Stimulated activated CD8-positive, alpha-beta memory T cell treated with anti-CD3 and anti-CD28 coated beads, Interleukin-15, amount 100 ng/mL, for 1 hour (primary cell): Measurements from ENCODE around the gene PRR4.

Experiments
- DNase-seq: peaks from one replicate; pipeline ENCODE4 v3.0.0-alpha.2; 2020; ENCODE audit warnings: low read depth

PRR4 gene, protein sequence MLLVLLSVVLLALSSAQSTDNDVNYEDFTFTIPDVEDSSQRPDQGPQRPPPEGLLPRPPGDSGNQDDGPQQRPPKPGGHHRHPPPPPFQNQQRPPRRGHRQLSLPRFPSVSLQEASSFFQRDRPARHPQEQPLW

DNA sequence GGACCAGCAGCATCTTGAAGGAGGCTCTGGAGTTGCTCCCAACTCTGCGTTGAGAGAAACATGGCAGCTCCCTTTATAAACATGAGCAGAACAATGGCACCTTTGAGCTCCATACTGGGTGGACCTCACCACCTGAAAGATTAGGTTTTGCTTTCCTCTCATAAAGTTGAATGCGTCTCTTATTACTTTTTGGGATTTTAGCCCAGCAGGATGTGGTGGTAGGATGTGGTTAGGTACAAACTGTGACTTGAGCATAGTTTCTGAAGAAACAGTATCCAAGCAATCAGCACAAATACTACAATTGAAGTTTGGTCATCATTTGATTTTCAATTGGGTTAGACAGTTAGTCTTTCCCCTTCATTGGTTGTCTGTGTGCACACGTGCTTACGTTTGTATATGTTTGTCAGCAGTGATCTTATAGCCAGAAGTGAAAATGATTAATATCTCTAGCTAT lies at the start of gene PRR4:
Gene PRR4 (minus strand): TSS at position 51 of the 454 bp plus-strand sequence. CDS start 38 bp downstream, at position 13.
- no peak for DNase-seq

DNA sequence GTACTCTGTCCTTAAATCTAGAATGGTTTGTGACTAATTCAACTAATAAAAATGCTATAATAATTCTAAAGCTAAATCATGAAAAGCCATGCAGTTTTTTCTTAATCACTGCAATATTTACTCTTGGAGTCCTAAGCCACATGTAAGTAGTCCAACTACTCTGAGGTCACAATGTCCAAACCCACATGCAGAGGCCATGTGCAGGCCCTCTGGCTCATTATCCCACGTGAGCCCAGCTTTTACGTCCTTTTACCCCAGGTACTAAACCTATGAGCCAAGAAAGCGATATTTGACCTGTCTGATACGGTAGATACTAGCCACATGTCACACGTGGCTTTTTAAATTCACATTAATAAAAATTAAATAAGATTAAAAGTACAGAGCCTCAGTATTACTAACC lies 47.6 kb upstream of the PRR4 start:
- no peak for DNase-seq

DNA sequence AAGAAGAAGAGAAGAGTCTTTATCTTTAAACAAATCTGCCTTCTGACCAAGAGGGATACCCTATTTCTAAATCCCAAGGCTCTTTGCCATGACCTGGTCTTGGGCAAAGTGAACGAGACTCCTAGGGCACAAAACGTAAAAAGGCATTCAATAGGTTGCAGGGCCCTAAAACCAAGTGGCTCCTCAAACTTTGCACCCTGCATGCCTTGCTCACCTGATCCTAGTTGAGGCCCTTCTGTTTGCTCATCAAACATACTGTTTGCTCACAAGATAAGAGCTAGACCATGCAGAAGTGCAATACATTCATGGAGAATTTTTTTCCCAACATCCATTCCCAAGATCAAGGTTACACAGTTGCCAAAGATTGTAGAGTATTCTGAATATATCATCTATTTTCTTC lies 42.7 kb upstream of the PRR4 start:
- DNase-seq: no peak

DNA sequence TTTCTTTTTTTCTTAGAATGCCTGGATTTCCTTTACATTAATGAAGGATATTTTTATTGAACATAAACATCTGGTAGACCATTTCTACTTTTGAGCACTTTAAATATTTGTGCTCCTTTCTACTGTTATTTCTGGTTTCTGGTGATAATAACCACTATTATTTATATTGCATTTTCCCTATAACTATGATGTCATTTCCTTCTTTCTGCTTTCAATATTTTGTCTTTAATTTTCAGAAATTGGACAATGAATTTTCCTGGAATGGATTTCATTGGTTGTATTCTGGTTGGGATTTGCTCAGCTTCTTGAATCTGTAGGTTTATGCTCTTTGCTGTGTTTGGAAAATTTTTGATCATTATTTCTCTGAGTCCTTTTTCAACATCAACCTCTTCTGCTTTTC lies 40.0 kb upstream of the PRR4 start:
- DNase-seq: no peak

GRCh38 chr12:10884086-10884725 lies 34.9 kb upstream of the PRR4 start, which contains the start of gene PRH1:
TSS of gene PRH1 (minus strand) at chr12:10884255. CDS start at chr12:10884217, 38 bp downstream.
- no peak for DNase-seq

DNA sequence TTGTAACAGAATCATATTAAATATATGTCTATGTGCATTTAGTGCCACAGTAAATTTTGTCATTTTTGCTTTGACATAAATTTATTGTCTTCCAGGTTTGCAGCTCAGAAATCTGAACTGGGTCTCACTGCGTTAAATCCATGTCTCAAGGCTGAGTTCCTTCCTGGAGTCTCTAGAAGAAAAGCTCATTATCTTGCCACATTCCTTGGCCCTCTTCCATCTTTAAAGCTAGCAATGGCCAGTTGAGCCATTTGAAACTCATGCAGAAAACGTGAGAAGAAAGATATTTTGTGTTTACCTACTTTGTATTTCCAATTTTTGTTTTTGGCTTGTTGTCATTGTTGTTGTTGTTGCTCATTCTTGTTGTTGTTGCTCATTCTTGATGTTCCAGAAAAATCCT lies 24.1 kb upstream of the PRR4 start:
- DNase-seq: no peak

- no peak for DNase-seq
These were observed 18.1 kb upstream of the PRR4 start for GRCh38 chr12:10867381-10867780.

GRCh38 chr12:10863512-10864218 lies 14.4 kb upstream of the PRR4 start:
- no peak for DNase-seq

GRCh38 chr12:10861366-10861765 lies 12.1 kb upstream of the PRR4 start:
- DNase-seq: no peak

- no peak for DNase-seq
These were observed 6.5 kb upstream of the PRR4 start for GRCh38 chr12:10855807-10856206.

DNA sequence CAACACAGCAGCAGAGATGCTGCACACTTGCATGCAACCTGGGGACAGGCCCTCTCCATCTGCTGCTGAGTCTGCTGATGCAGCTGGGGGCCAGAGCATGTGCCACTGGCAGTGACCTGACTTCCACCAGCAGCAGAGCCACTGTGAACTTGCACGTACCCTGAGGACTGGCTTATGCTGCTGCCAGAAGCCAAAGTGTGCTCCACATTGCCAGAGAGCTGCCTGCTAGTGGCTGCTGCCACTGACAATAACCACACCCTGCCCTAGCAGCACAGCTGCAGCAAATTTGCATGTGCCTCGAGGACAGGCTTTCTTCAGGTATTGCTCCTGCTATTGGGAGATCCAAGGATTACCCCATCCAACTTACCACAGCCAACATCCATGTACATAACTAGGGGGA lies 4.5 kb upstream of the PRR4 start:
- DNase-seq: no peak

GRCh38 chr12:10851243-10851858 lies 2.1 kb upstream of the PRR4 start:
- no peak for DNase-seq

DNA sequence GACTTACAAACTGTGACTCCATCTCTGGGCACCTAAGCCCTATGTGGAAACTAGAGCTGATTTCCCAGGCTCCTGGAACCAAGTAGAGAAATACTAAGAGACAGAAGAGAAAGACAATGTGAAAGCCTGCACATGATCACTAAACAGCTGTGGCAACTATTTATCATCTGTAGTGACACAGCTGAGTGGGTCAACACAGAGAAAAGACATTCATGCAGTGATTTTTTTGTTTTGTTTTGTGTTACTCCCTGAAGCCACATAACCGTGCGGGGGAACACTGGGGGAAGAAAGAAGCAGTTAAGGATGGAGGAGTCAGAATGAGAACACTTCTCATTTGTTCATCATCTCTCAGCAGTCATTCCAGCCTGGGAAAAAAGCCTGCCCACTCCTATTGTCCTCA lies 1.5 kb downstream of the PRR4 start:
- DNase-seq: no peak

DNA sequence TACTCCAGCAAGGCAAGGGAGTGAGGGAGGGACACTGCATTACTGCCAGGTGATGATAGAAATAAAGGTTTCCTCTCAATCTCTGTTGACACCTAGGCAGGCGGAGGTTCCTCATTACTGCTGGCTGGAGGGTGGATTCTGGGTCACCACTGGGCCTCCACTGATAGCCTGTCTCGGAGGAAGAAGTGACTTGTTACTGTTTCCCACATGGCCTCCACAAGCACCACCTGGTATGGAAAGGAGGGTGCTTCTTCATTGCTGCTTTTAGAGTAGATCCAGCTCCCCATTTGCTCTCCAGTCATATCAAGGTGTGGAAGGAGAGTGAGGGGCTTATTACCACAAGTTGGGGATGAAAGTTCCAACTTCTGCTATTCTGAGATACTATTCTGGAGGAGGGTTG lies 6.4 kb downstream of the PRR4 start:
- no peak for DNase-seq

DNA sequence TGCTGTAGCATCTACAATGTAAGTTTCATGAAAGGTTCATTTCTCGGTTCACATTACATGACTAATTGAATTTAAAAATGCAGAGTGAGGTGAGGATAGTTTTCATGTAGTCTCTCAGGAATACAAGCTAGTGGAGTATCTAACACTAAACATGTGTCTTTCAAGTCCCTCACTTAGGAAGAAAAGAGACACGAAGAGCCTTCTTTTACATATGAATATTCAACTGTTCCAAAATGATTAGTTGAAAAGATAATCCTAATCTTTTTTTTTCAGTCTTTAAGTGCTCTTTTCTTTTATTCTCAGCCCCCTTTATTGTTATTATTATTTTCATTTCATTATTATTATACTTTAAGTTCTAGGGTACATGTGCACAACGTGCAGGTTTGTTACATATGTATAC lies 10.8 kb downstream of the PRR4 start:
- DNase-seq: no peak

GRCh38 chr12:10829994-10830393 lies 19.3 kb downstream of the PRR4 start:
- no peak for DNase-seq

DNA sequence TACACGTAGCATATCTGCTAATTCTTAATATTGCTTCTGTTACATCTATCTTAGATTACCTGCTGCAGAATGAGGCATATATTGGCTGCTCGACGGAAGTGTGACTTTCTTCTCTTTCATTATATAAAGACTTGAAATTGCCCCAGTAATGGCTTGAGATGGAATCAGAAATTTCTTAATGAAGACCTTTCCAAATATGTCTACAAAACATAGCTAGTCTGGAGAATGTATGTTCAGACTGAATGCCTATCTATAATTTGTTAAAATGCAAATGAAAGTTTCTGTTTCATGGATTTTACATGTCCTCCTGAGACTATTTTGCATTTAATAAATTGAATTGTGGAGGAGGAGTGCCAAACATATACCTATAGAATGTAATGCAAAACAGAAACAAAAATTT lies 23.0 kb downstream of the PRR4 start, which contains the start of gene TAS2R10:
Gene TAS2R10 (minus strand): TSS at position 101 of the 400 bp plus-strand sequence. CDS start 89 bp downstream, at position 12.
- DNase-seq: no peak

DNA sequence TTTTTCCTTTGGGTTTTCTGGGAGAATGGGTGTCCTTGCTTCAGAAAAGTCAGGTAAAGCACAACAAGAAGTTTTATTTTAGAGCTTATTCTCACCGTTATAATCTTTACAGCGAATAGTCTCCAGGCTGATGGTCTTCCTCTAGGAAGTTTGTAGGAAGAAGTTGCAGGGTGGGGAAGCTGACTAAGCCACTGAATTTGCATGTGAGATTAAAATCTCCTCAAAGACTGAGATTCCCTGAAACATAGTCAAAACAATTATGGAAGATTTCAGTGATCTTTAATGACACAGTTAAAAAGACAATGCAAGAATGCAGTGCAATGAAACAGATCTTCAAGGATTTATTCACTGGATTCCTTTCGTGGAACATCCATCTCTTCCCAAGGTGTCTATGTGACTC lies 24.3 kb downstream of the PRR4 start:
- no peak for DNase-seq

- DNase-seq: no peak
These were observed 37.3 kb downstream of the PRR4 start for GRCh38 chr12:10811883-10812536.

- DNase-seq: no peak
These were observed 39.2 kb downstream of the PRR4 start, which contains the start of gene TAS2R9 for GRCh38 chr12:10810068-10810467. TSS of gene TAS2R9 (minus strand) at chr12:10810168. CDS start at chr12:10810075, 93 bp downstream.

DNA sequence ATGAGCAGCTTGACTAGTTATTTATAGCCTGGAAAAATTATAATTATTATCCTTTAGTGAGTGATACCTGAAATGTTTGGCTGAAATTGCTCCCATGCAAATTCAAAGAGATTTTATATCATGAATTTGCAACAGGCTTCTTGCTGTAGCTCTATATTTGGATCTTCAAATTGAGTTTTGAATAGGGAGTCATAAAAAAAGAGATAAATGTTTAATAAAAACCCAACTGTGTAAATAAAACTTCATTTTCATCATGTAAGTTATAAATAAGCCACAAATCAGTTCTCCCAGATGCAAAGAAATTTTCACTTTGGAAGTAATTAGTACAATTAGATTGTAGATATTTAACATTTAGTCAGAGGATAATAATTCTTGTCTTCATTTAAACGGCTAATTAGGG lies 42.1 kb downstream of the PRR4 start, which contains the start of gene TAS2R8:
Gene TAS2R8 (minus strand): TSS at position 101 of the 400 bp plus-strand sequence. CDS start 306 bp downstream, outside the sequence.
- no peak for DNase-seq

GRCh38 chr12:10802587-10802986 lies 46.7 kb downstream of the PRR4 start, which contains the start of gene TAS2R7:
TSS of gene TAS2R7 (minus strand) at chr12:10802627. CDS start at chr12:10802570, 57 bp downstream.
- DNase-seq: no peak
